PFSK-1 (cell line): ENCODE measurements around the gene DYRK2.

Source experiments
- FOXP2 ChIP-seq: optimal IDR thresholded peaks from 2 replicates; pipeline ENCODE3; 2011; ENCODE audit warnings: borderline replicate concordance, control low read depth, inconsistent platforms; ENCODE audit not compliant: insufficient read depth; ENCODE audit errors: extremely low read length, extremely low read depth
- POLR2AphosphoS5 ChIP-seq: IDR thresholded peaks from 2 replicates; pipeline ENCODE4 v1.6.1; 2012; ENCODE audit warnings: low read depth, mild to moderate bottlenecking, control low read depth, low read length, moderate library complexity
- REST ChIP-seq, 2 experiments: IDR thresholded peaks; 2 replicates each; pipeline versions ENCODE4 v1.6.1 to v1.8.0; 2011 to 2012; ENCODE audit warnings: low read depth in 2 of 2, low read length in 2 of 2, control low read depth in 1 of 2, inconsistent platforms in 1 of 2, mild to moderate bottlenecking in 1 of 2, moderate library complexity in 1 of 2; ENCODE audit not compliant: insufficient read depth in 1 of 2
- SIN3A ChIP-seq: IDR thresholded peaks from 2 replicates; pipeline ENCODE4 v1.6.1; 2012; ENCODE audit warnings: mild to moderate bottlenecking, low read length, moderate library complexity, borderline replicate concordance; ENCODE audit not compliant: insufficient read depth
- TAF1 ChIP-seq: IDR thresholded peaks from 2 replicates; pipeline ENCODE4 v1.6.1; 2012; ENCODE audit warnings: low read length, control low read depth, borderline replicate concordance; ENCODE audit not compliant: insufficient read depth

DYRK2 gene

DNA sequence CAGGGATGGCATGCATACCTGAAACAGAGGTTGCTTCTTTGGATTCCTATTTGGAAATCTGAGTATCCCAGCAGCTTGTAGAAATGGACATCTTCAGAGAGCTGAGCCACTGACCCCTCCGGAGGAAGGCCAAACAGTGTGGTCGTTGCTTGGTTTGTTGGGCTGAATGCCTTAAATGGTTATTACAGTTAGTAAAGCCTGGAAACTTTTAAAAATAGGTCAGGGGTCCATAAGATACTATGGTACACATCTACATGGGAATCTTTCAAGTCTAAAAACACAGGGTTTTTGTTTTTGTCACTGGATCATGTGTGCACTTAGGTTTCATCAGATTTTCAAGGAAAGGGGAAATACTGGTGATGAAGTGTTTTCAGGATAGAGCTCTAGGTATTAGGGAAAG, 7.7 kb downstream of the DYRK2 start:
- TF ChIP-seq FOXP2 (no peak), REST (IDR thresholded peaks at IDR 0.05; ENCODE audit: insufficient read depth in 1 of 2, low read depth in 2 of 2, low read length in 2 of 2) (no peak), TAF1 (no peak), POLR2AphosphoS5 (no peak), SIN3A (no peak)

- TF ChIP-seq TAF1 (no peak), REST (IDR thresholded peaks at IDR 0.05; ENCODE audit: insufficient read depth in 1 of 2, low read depth in 2 of 2, low read length in 2 of 2) (no peak), SIN3A (no peak), FOXP2 (no peak), POLR2AphosphoS5 (no peak)
Measured at GRCh38 chr12:67658486-67658885, 9.9 kb downstream of the DYRK2 start.

DNA sequence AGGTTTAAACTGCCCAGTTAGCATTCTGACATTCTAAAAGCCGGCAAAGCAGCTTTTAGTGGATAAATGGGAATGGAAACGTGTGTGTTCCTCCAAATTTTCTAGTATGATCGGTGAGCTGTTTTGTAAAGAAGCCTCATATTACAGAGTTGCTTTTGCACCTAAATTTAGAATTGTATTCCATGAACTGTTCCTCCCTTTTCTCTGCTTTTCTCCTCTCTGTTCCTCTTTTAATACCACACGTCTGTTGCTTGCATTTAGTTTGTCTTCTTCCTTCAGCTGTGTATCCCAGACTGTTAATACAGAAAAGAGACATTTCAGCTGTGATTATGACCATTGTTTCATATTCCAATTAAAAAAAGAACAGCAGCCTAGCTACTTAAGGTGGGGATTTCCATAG, 10.7 kb downstream of the DYRK2 start:
- TF ChIP-seq POLR2AphosphoS5 (no peak), TAF1 (no peak), REST (IDR thresholded peaks at IDR 0.05; ENCODE audit: insufficient read depth in 1 of 2, low read depth in 2 of 2, low read length in 2 of 2) (no peak)

DNA sequence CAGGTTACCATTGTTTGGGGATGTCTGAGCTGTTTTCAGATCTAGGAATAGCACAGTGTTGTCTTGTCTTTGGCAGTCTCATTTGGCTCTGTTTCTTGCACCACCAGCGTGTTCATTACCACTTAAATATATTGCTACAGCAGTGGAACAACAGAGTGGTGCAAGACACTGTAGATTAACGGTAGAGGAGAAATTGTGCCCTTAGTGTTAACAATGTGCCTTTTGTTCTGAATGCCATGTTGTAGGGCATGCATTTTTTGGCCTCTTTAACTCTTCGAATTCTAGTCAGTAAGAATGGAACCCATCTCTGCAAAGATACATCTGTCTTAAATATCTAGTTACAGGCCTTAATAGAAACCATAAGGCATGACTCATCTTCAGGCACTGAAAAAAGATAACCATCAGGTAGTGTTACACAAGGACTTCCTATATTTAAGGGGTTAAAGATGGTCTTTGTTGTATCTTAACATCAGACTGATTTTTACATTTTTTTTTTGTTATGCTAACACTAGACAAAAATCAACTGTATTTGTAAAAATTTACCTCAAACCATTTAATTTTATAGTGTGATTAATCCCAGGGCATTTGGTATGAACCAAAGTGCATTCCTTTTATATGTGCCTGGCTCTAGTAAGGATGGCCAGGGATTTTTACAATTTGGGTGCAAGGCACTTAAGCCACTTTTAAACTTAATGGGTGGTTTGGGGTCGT, 12.9 kb downstream of the DYRK2 start:
- TF ChIP-seq TAF1 = peak; percentile 47; the same call in 1 of the 2 replicates
- TF ChIP-seq SIN3A = no peak; the same call in 1 of the 2 replicates

DNA sequence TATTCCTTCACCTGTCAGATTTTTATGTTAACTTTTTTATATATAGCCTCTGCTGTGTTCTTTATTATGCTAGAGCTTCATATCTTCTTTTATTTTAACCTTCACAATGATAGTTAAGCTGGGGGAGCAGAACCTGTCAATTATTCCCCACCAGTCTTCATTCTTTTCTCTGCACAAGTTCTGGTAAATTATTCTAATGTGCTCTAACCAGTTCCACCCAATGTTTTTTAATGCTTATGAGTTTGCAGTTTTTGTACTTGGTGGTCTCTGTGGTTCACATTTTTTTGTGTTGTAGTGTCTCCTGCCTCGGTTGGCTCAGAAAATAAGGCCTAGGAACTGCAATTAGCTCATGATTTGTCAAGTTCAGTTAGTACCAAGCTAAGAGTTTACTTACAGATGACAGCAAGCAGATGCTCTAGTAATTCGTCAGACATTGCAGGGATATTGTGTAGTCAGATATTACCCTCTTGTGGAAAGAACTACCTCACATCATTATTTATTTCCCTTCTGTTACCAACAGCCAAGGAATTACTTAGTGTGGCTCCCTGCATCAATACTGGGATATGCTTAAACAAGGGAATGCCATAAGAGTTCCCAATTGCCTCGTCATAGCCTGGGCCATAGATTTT, 14.5 kb downstream of the DYRK2 start:
- no peak for TF ChIP-seq REST (IDR thresholded peaks at IDR 0.05; ENCODE audit: insufficient read depth in 1 of 2, low read depth in 2 of 2, low read length in 2 of 2)
- TF ChIP-seq FOXP2 = no peak
- no peak for TF ChIP-seq POLR2AphosphoS5
- no peak for TF ChIP-seq SIN3A
- no peak for TF ChIP-seq TAF1
